C4-2B (cell line): ENCODE measurements around the gene WDR90.

Experiments
- CTCF ChIP-seq: fragments of 450-650 bp; conservative IDR thresholded peaks from 2 replicates; pipeline ENCODE4 v1.5.1; 2017; ENCODE audit warnings: mild to moderate bottlenecking
- ZFX ChIP-seq: fragments of 450-650 bp; IDR thresholded peaks from 2 replicates; pipeline ENCODE4 v1.6.1; 2017

- TF ChIP-seq CTCF: no peak
- TF ChIP-seq ZFX: no peak
Measured at GRCh38 chr16:630249-630814, 18.8 kb upstream of the WDR90 start.
